PC-9 (cell line): Measurements from ENCODE around the gene SEC16A. TPM values are rescaled to one million over a fixed set of nuclear protein-coding genes. Genes with fewer than 3 reads are reported as not detected.

Experiments
- BruUV-seq: library from RNA; stranded (reverse); fragments of 400-500 nt; replicated peaks from 2 replicates; lab custom pipeline; 2021; lab: Mats Ljungman, UMichigan
- CTCF ChIA-PET: fragments of 300-600 bp; sonication (Branson Sonifier 250); formaldehyde crosslinking; loops from one replicate; lab custom pipeline; 2022; ENCODE audit warnings: antibody characterized with exemption; lab: Charles Lee
- POLR2A ChIA-PET: fragments of 300-600 bp; sonication (Branson Sonifier 250); formaldehyde crosslinking; loops from one replicate; lab custom pipeline; 2022; ENCODE audit warnings: antibody characterized with exemption; ENCODE audit not compliant: unreplicated experiment; lab: Charles Lee
- DNase-seq, 2 experiments: peaks; one replicate each; pipeline versions ENCODE4 v3.0.0 to v3.0.0-alpha.2; 2015 to 2022; ENCODE audit warnings: mixed read lengths in 1 of 2
- H2AFZ ChIP-seq: fragments of 200-600 bp; sonication (generic); 2 replicates; pipeline ENCODE4 v1.8.1; 2017; ENCODE audit warnings: antibody characterized with exemption
- H3F3A ChIP-seq: fragments of 200-600 bp; sonication (generic); 2 replicates; pipeline ENCODE4 v1.8.1; 2017; ENCODE audit warnings: antibody characterized with exemption, mild to moderate bottlenecking, low read depth; ENCODE audit not compliant: insufficient read depth
- H3K27ac ChIP-seq: fragments of 200-600 bp; sonication (generic); 2 replicates; pipeline ENCODE4 v1.6.1; 2016; ENCODE audit warnings: mixed run types
- H3K27me3 ChIP-seq: fragments of 200-600 bp; sonication (generic); 2 replicates; pipeline ENCODE4 v1.6.1; 2016; ENCODE audit warnings: low read depth, mixed run types; ENCODE audit not compliant: insufficient read depth
- H3K36me3 ChIP-seq: fragments of 200-600 bp; sonication (generic); 2 replicates; pipeline ENCODE4 v1.6.1; 2016; ENCODE audit warnings: low read depth, mixed run types
- H3K4me1 ChIP-seq: fragments of 200-600 bp; sonication (generic); replicated peaks from 2 replicates; pipeline ENCODE4 v1.6.1; 2016; ENCODE audit warnings: mixed run types; ENCODE audit not compliant: insufficient read depth
- H3K4me2 ChIP-seq: fragments of 200-600 bp; sonication (generic); 2 replicates; pipeline ENCODE4 v1.6.1; 2017; ENCODE audit warnings: mixed run types
- H3K4me3 ChIP-seq: fragments of 200-600 bp; sonication (generic); 2 replicates; pipeline ENCODE4 v1.6.1; 2016; ENCODE audit warnings: mixed run types
- H3K79me2 ChIP-seq: fragments of 200-600 bp; sonication (generic); 2 replicates; pipeline ENCODE4 v1.6.1; 2017; ENCODE audit warnings: low read depth, mixed run types
- H3K9me2 ChIP-seq: fragments of 200-600 bp; sonication (generic); 2 replicates; pipeline ENCODE4 v1.8.1; 2017; ENCODE audit warnings: mild to moderate bottlenecking; ENCODE audit not compliant: insufficient read depth
- H3K9me3 ChIP-seq: fragments of 200-600 bp; sonication (generic); 2 replicates; pipeline ENCODE4 v1.8.1; 2016; ENCODE audit warnings: low read depth; ENCODE audit not compliant: insufficient read depth
- H4K20me1 ChIP-seq: fragments of 200-600 bp; sonication (generic); 2 replicates; pipeline ENCODE4 v1.8.1; 2017; ENCODE audit not compliant: insufficient read depth
- CTCF ChIP-seq: fragments of 200-600 bp; sonication (generic); conservative IDR thresholded peaks from 2 replicates; pipeline ENCODE4 v1.6.1; 2017; ENCODE audit warnings: mixed run types, antibody characterized with exemption, mild to moderate bottlenecking, moderate library complexity
- EZH2 ChIP-seq: fragments of 200-600 bp; sonication (generic); IDR thresholded peaks from 2 replicates; pipeline ENCODE4 v1.8.0; 2017; ENCODE audit warnings: antibody characterized with exemption, low read depth
- intact Hi-C: fragments of 100-400 bp; cut with micrococcal nuclease; formaldehyde crosslinking; loops from one replicate; pipeline ENCODE4 v1.10.0; 2022; ENCODE audit not compliant: unreplicated experiment
- total RNA-seq: library from RNA; stranded (reverse); gene quantifications from 2 replicates; pipeline ENCODE4 v1.2.3, GENCODE V29; 2021

Gene SEC16A
- total RNA-seq, 1 experiment from 2014 or later, result 81.8 TPM

DNA sequence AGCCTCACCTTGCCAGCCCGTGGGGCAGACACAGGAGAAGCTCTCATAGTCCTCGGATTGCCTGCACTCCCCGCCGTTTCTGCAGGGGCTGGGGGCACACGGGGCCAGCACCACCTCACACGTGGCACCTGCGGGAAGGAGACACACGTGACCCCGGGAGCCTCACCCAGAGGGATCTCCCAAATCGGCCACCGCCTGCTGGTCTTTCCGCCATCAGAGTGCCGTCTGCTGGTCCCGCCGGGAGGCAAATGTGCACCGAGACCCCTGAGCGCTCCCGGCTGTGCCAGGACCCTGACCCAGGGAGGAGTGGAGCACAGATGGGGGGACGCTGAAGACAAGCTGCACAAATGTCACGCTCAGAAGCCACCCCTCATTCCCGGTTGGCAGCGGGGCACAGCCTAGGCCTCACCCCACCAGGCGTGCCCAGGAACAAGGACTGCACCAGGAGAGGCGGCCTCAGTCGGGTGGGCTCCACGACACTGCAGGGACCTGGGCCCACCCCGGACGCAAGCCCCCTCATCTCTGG lies 28.4 kb upstream of the SEC16A start:
- Histone ChIP-seq H3K36me3 (no peaks in the 10 kb centered on the region), H3K9me3 (no peaks in the 10 kb centered on the region), H2AFZ (no peak overlapping the region), H3K4me3 (no peak overlapping the region), H3K27me3 (no peaks in the 10 kb centered on the region), H3F3A (no peaks in the 10 kb centered on the region), H3K9me2 (no peaks in the 10 kb centered on the region), H3K27ac (no peak overlapping the region), H3K79me2 (no peaks in the 10 kb centered on the region), H3K4me2 (no peak overlapping the region), H4K20me1 (no peaks in the 10 kb centered on the region; the same call in 1 of the 2 replicates), H3K4me1 (no peaks in the 10 kb centered on the region)
- TF ChIP-seq CTCF (no peak), EZH2 (no peak)
- DNase-seq, result no peak
- intact Hi-C loops, result no loop called here
- no TSS peak for BruUV-seq
- ChIA-PET CTCF (no interaction called here), POLR2A (no interaction called here)

DNA sequence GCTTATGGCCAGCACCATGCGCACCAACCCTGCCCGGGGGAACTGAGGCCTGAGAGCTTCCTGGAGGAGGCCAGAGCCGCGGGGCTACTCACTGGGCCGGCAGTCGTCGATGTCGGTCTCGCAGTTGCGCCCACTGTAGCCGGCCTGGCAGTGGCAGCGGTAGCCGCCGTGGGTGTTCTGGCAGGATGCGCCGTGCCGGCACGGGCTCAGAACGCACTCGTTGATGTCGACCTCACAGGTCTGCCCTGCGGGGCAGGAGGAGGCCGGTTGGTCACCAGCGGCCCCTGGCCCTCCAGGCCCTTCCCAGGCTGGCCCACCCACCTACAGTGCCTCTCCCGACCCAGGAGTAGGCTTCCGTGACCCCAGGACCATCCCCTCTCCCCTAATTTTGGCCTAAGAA lies 27.7 kb upstream of the SEC16A start:
- H3K9me2 ChIP-seq, result no peaks in the 10 kb centered on the region
- no peak overlapping the region for H3K27ac ChIP-seq
- H3K27me3 ChIP-seq, result no peaks in the 10 kb centered on the region
- DNase-seq, result no peak
- POLR2A ChIA-PET, result no interaction called here
- H3K4me1 ChIP-seq, result no peaks in the 10 kb centered on the region
- no peak overlapping the region for H2AFZ ChIP-seq
- no peaks in the 10 kb centered on the region; the same call in 1 of the 2 replicates for H4K20me1 ChIP-seq
- CTCF ChIA-PET, result no interaction called here
- H3K79me2 ChIP-seq, result no peaks in the 10 kb centered on the region
- no peaks in the 10 kb centered on the region for H3K9me3 ChIP-seq
- no peaks in the 10 kb centered on the region for H3K36me3 ChIP-seq
- H3K4me2 ChIP-seq, result no peak overlapping the region
- no TSS peak for BruUV-seq
- H3F3A ChIP-seq, result no peaks in the 10 kb centered on the region
- TF ChIP-seq EZH2 (no peak), CTCF (no peak)
- no peak overlapping the region for H3K4me3 ChIP-seq
- intact Hi-C loops, result no loop called here

DNA sequence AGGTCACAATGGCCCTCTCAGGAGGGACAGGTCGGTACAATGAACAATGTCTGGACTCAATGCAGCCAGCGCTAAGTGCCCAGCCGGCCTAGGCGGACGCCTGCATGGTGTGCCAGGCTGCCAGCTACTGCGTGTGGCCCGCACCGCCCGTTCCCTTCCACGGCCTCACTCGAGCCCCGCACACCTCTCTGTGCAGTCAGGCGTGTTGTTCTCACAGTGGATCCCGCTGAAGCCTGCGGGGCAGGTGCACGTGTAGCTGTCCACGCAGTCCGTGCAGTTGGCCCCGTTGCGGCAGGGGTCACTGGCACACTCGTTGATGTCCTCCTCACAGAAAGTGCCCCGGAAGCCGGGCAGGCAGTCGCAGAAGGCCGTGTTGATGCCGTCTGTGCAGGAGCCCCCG lies 26.7 kb upstream of the SEC16A start:
- intact Hi-C loops, result no loop called here
- no TSS peak for BruUV-seq
- DNase-seq, result no peak
- no peak overlapping the region for H3K27ac ChIP-seq
- no peaks in the 10 kb centered on the region for H3K79me2 ChIP-seq
- no peaks in the 10 kb centered on the region for H3K27me3 ChIP-seq
- no peaks in the 10 kb centered on the region for H3K36me3 ChIP-seq
- no peaks in the 10 kb centered on the region for H3K9me2 ChIP-seq
- H3K4me2 ChIP-seq, result no peak overlapping the region
- H3F3A ChIP-seq, result no peaks in the 10 kb centered on the region
- no peaks in the 10 kb centered on the region for H3K9me3 ChIP-seq
- H2AFZ ChIP-seq, result no peak overlapping the region
- CTCF ChIA-PET, result no interaction called here
- H3K4me3 ChIP-seq, result no peak overlapping the region
- POLR2A ChIA-PET, result no interaction called here
- no peaks in the 10 kb centered on the region for H3K4me1 ChIP-seq
- H4K20me1 ChIP-seq, result no peaks in the 10 kb centered on the region; the same call in 1 of the 2 replicates
- no peak for TF ChIP-seq EZH2
- no peak for TF ChIP-seq CTCF
